Erythroblast (primary cell): Measurements from ENCODE around the gene POLL.

Source experiments
- GATA1 ChIP-seq: IDR thresholded peaks from 2 replicates; pipeline ENCODE4 v1.6.1; 2011; ENCODE audit warnings: low read depth, mild to moderate bottlenecking, control low read depth, low read length, moderate library complexity
- POLR2A ChIP-seq: IDR thresholded peaks from 2 replicates; pipeline ENCODE4 v1.6.1; 2011; ENCODE audit warnings: mild to moderate bottlenecking, low read length

GRCh38 chr10:101601541-101601940 lies 13.5 kb upstream of the POLL start:
- TF ChIP-seq POLR2A: no peak
- TF ChIP-seq GATA1: no peak
